ENCODE measurements around the gene MPND.

Gene MPND

DNA sequence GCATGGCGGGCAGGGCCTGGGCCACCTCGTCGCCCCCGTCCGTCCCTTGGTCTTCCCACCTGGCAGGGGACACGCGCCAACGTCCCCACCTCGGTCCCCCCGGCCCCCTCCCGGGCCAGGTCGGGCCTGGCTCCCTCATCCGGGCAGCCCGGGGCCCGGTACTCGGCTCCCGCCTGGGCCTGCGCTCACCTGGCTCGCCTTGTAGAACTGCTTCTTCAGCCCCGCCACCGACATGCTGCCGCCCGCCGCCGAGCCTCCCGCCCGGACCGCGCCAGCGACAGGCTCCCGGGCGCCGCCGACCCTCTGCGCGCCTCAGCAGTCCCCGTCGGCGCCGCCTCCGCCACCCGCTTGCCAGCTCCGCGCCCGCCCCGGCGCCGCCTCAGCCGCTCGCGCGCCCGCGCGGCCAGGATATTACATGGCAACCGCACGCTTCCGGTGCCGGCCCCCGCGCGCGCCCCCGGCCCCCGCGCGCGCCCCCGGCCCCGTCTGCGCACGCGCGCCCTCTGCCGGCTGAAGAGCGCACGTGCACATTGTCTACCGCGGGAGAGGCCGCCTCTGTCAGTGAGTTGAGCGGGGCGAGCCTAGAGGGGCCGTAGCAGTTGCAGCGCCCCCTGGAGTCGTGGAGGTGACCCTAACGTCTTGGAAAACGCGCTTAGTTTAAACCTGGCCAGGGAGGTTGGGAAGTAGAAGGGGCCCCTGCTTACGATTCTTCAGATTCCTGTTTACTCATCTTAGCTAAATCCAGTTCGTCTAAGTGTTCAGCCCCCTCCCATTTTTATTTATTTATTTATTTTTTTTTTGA, 57.0 kb downstream of the MPND start, which contains the start of gene SH3GL1:
TSS of gene SH3GL1 (minus strand) at position 413 of the 802 bp plus-strand sequence. CDS start at position 234, 179 bp downstream.
- Histone ChIP-seq H3K9me3 (ENCODE audit: control insufficient read depth, insufficient read depth, low read depth, low read length) (no peaks in the 10 kb centered on the region), H3K4me3 (ENCODE audit: low read depth, low read length) (peak within 1 kb of the TSS; percentile 95), H3K4me1 (ENCODE audit: control insufficient read depth, insufficient read depth, low read length) (no peaks in the 10 kb centered on the region), H3K27ac (ENCODE audit: extremely low read depth, low read depth, low read length) (peak within 1 kb of the TSS; percentile 84), H3K36me3 (ENCODE audit: control insufficient read depth in 2 of 2, insufficient read depth in 1 of 2, low read length in 2 of 2) (peaks cover 3 to 42% of the 10 kb centered on the region in 2 experiments; a peak in 2 of 3 replicates)
- ChIA-PET CTCF (interaction anchor here (0.5 to 3.0 kb wide), 37 partner anchors 8 to 1210 kb away, joined by 3 to 40 read pairs (median 4); partner anchors contain the start of genes MPND, PLIN5, STAP2 and YJU2), POLR2A (interaction anchor here (0.5 to 1.1 kb wide), 4 partner anchors 24 to 133 kb away, joined by 3 to 6 read pairs (median 4); no protein-coding TSS in a partner anchor)
- TF ChIP-seq ZNF211 (tag by site-specific recombination; IDR thresholded peaks at IDR 0.05; ENCODE audit: low read depth) = no peak
- TF ChIP-seq ZNF660 (tag by site-specific recombination; IDR thresholded peaks at IDR 0.05) = peak; percentile 98
- TF ChIP-seq ZNF221 (tag by site-specific recombination; IDR thresholded peaks at IDR 0.05; ENCODE audit: borderline replicate concordance) = peak; percentile 70; the same call in 1 of the 2 replicates
- no peak for TF ChIP-seq ZNF146 (tag by site-specific recombination; IDR thresholded peaks at IDR 0.05)
- no peak for TF ChIP-seq ZNF585B (tag by site-specific recombination; IDR thresholded peaks at IDR 0.05)
- no peak for TF ChIP-seq ZFP3 (tag by site-specific recombination; IDR thresholded peaks at IDR 0.05; ENCODE audit: low read depth)
- TF ChIP-seq, protein P1, sequence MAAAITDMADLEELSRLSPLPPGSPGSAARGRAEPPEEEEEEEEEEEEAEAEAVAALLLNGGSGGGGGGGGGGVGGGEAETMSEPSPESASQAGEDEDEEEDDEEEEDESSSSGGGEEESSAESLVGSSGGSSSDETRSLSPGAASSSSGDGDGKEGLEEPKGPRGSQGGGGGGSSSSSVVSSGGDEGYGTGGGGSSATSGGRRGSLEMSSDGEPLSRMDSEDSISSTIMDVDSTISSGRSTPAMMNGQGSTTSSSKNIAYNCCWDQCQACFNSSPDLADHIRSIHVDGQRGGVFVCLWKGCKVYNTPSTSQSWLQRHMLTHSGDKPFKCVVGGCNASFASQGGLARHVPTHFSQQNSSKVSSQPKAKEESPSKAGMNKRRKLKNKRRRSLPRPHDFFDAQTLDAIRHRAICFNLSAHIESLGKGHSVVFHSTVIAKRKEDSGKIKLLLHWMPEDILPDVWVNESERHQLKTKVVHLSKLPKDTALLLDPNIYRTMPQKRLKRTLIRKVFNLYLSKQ (tag by site-specific recombination; IDR thresholded peaks at IDR 0.05; ENCODE audit: borderline replicate concordance) = no peak
- TF ChIP-seq ZBTB20 (tag by site-specific recombination; IDR thresholded peaks at IDR 0.05) = peak; percentile 95
- TF ChIP-seq IKZF3 (tag by site-specific recombination; IDR thresholded peaks at IDR 0.05) = peak; percentile 71; the same call in 1 of the 2 replicates
- TF ChIP-seq, protein P2, sequence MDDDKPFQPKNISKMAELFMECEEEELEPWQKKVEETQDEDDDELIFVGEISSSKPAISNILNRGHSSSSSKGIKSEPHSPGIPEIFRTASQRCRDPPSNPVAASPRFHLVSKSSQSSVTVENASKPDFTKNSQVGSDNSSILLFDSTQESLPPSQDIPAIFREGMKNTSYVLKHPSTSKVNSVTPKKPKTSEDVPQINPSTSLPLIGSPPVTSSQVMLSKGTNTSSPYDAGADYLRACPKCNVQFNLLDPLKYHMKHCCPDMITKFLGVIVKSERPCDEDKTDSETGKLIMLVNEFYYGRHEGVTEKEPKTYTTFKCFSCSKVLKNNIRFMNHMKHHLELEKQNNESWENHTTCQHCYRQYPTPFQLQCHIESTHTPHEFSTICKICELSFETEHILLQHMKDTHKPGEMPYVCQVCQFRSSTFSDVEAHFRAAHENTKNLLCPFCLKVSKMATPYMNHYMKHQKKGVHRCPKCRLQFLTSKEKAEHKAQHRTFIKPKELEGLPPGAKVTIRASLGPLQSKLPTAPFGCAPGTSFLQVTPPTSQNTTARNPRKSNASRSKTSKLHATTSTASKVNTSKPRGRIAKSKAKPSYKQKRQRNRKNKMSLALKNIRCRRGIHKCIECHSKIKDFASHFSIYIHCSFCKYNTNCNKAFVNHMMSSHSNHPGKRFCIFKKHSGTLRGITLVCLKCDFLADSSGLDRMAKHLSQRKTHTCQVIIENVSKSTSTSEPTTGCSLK (tag by site-specific recombination; IDR thresholded peaks at IDR 0.05) = no peak
- no peak for TF ChIP-seq ZFP41 (tag by site-specific recombination; IDR thresholded peaks at IDR 0.05; ENCODE audit: borderline replicate concordance)
- peak; percentile 15; the same call in 1 of the 2 replicates for TF ChIP-seq BCL6B (tag by site-specific recombination; IDR thresholded peaks at IDR 0.05)
- no peak for TF ChIP-seq ZNF707 (tag by site-specific recombination; IDR thresholded peaks at IDR 0.05)
- no peak for TF ChIP-seq ZNF776 (tag by site-specific recombination; IDR thresholded peaks at IDR 0.05; ENCODE audit: borderline replicate concordance)
- peak; percentile 35; the same call in 1 of the 2 replicates for TF ChIP-seq ZBTB7A (tag by site-specific recombination; IDR thresholded peaks at IDR 0.05; ENCODE audit: low read depth)
- peak; percentile 28 for TF ChIP-seq ZNF335 (tag by site-specific recombination; conservative IDR thresholded peaks at IDR 0.05)
- peak; percentile 47; the same call in 1 of the 2 replicates for TF ChIP-seq YY1 (tag by site-specific recombination; IDR thresholded peaks at IDR 0.05)
- TF ChIP-seq ZNF530 (tag by site-specific recombination; IDR thresholded peaks at IDR 0.05; ENCODE audit: low read depth) = no peak
- no peak for TF ChIP-seq KLF7 (tag by site-specific recombination; IDR thresholded peaks at IDR 0.05; ENCODE audit: borderline replicate concordance)
- no peak for TF ChIP-seq ZNF433 (tag by site-specific recombination; IDR thresholded peaks at IDR 0.05; ENCODE audit: low read depth)
- no peak for TF ChIP-seq HOXD13 (CRISPR knock-in tag; IDR thresholded peaks at IDR 0.05; ENCODE audit: borderline replicate concordance)
- TF ChIP-seq WT1 (tag by site-specific recombination; IDR thresholded peaks at IDR 0.05) = no peak
- 0 out of 2 replicates have a peak, but pooled peaks have one; percentile 3 for TF ChIP-seq ZNF354C (tag by site-specific recombination; IDR thresholded peaks at IDR 0.05; ENCODE audit: borderline replicate concordance, low read depth)
- TF ChIP-seq, protein P3, sequence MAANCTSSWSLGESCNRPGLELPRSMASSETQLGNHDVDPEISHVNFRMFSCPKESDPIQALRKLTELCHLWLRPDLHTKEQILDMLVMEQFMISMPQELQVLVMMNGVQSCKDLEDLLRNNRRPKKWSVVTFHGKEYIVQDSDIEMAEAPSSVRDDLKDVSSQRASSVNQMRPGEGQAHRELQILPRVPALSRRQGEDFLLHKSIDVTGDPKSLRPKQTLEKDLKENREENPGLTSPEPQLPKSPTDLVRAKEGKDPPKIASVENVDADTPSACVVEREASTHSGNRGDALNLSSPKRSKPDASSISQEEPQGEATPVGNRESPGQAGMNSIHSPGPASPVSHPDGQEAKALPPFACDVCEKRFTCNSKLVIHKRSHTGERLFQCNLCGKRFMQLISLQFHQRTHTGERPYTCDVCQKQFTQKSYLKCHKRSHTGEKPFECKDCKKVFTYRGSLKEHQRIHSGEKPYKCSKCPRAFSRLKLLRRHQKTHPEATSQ (tag by site-specific recombination; IDR thresholded peaks at IDR 0.05) = no peak
- no peak for TF ChIP-seq ZNF114 (tag by site-specific recombination; IDR thresholded peaks at IDR 0.05)
- no peak for TF ChIP-seq ZNF785 (tag by site-specific recombination; IDR thresholded peaks at IDR 0.05)
- TF ChIP-seq, protein P4, sequence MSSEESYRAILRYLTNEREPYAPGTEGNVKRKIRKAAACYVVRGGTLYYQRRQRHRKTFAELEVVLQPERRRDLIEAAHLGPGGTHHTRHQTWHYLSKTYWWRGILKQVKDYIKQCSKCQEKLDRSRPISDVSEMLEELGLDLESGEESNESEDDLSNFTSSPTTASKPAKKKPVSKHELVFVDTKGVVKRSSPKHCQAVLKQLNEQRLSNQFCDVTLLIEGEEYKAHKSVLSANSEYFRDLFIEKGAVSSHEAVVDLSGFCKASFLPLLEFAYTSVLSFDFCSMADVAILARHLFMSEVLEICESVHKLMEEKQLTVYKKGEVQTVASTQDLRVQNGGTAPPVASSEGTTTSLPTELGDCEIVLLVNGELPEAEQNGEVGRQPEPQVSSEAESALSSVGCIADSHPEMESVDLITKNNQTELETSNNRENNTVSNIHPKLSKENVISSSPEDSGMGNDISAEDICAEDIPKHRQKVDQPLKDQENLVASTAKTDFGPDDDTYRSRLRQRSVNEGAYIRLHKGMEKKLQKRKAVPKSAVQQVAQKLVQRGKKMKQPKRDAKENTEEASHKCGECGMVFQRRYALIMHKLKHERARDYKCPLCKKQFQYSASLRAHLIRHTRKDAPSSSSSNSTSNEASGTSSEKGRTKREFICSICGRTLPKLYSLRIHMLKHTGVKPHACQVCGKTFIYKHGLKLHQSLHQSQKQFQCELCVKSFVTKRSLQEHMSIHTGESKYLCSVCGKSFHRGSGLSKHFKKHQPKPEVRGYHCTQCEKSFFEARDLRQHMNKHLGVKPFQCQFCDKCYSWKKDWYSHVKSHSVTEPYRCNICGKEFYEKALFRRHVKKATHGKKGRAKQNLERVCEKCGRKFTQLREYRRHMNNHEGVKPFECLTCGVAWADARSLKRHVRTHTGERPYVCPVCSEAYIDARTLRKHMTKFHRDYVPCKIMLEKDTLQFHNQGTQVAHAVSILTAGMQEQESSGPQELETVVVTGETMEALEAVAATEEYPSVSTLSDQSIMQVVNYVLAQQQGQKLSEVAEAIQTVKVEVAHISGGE (tag by site-specific recombination; conservative IDR thresholded peaks at IDR 0.05; ENCODE audit: low read depth) = peak; percentile 41; the same call in 1 of the 2 replicates

Measured in HEK293 (cell line).